Glutamatergic neuron (in vitro differentiated cells): ENCODE measurements around the gene LRRC39. TPM values are rescaled to one million over a fixed set of nuclear protein-coding genes. Genes with fewer than 3 reads are reported as not detected.

Experiments
- DNase-seq: peaks from one replicate; pipeline ENCODE4 v3.0.0; 2022
- H3K27ac Mint-ChIP-seq: one replicate; pipeline ENCODE4 v1.8.0; 2020; ENCODE audit warnings: mild to moderate bottlenecking, mixed read lengths, inconsistent platforms; ENCODE audit not compliant: unreplicated experiment
- H3K27me3 Mint-ChIP-seq: one replicate; pipeline ENCODE4 v1.8.0; 2020; ENCODE audit warnings: mild to moderate bottlenecking, moderate library complexity, mixed read lengths, inconsistent platforms; ENCODE audit not compliant: unreplicated experiment
- H3K36me3 Mint-ChIP-seq: one replicate; pipeline ENCODE4 v1.8.0; 2020; ENCODE audit warnings: mild to moderate bottlenecking, mixed read lengths, inconsistent platforms; ENCODE audit not compliant: unreplicated experiment
- H3K4me1 Mint-ChIP-seq: one replicate; pipeline ENCODE4 v1.8.0; 2020; ENCODE audit warnings: mild to moderate bottlenecking, low read depth, mixed read lengths, inconsistent platforms; ENCODE audit not compliant: unreplicated experiment
- H3K4me3 Mint-ChIP-seq: one replicate; pipeline ENCODE4 v1.8.0; 2020; ENCODE audit warnings: mild to moderate bottlenecking, mixed read lengths, inconsistent platforms; ENCODE audit not compliant: unreplicated experiment
- H3K9me3 Mint-ChIP-seq: one replicate; pipeline ENCODE4 v1.8.0; 2020; ENCODE audit warnings: mild to moderate bottlenecking, moderate library complexity, mixed read lengths, inconsistent platforms; ENCODE audit not compliant: unreplicated experiment
- total RNA-seq: library from RNA; stranded (reverse); fragmentation: NEBNext Ultra II Directional; extraction: Animal tissue kit (Norgen Biotek cat#: 25700); gene quantifications from one replicate; pipeline ENCODE4 v1.2.1, GENCODE V29; 2021; ENCODE audit not compliant: unreplicated experiment
- TF ChIP-seq, protein P1 (sequence below): fragments of 200-600 bp; sonication (generic); IDR thresholded peaks from one replicate; pipeline ENCODE4 v1.5.0; 2021; ENCODE audit not compliant: partially characterized antibody, unreplicated experiment

LRRC39 gene
- total RNA-seq, 1 donor from 2014 or later, result 2.1 TPM

DNA sequence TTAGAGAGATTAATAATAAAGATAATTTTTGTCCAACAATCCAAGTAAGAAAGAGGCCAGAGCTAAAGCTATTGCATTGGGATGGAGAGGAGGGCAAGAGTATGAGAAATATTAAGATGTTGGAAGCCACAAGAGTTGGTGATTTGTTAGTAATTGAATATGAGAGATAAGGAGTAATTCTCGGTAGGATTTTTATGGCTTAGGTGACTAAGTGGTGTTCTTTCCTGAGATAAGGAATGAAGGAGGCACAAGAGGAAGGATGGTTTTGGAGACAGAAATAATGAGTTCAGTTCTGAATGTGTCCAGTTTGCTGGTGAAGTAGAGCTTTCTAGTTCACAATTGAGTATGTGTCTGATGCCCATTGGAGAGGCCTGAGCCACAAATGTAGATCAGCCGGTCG, 35.7 kb downstream of the LRRC39 start:
- no peak overlapping the region for H3K4me3 Mint-ChIP-seq
- H3K4me1 Mint-ChIP-seq, result no peaks in the 10 kb centered on the region
- H3K27me3 Mint-ChIP-seq, result no peaks in the 10 kb centered on the region
- H3K27ac Mint-ChIP-seq, result no peak overlapping the region
- H3K36me3 Mint-ChIP-seq, result no peaks in the 10 kb centered on the region
- TF ChIP-seq, protein P1, sequence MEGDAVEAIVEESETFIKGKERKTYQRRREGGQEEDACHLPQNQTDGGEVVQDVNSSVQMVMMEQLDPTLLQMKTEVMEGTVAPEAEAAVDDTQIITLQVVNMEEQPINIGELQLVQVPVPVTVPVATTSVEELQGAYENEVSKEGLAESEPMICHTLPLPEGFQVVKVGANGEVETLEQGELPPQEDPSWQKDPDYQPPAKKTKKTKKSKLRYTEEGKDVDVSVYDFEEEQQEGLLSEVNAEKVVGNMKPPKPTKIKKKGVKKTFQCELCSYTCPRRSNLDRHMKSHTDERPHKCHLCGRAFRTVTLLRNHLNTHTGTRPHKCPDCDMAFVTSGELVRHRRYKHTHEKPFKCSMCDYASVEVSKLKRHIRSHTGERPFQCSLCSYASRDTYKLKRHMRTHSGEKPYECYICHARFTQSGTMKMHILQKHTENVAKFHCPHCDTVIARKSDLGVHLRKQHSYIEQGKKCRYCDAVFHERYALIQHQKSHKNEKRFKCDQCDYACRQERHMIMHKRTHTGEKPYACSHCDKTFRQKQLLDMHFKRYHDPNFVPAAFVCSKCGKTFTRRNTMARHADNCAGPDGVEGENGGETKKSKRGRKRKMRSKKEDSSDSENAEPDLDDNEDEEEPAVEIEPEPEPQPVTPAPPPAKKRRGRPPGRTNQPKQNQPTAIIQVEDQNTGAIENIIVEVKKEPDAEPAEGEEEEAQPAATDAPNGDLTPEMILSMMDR, result no peak
- no peak for DNase-seq
- no peaks in the 10 kb centered on the region for H3K9me3 Mint-ChIP-seq

DNA sequence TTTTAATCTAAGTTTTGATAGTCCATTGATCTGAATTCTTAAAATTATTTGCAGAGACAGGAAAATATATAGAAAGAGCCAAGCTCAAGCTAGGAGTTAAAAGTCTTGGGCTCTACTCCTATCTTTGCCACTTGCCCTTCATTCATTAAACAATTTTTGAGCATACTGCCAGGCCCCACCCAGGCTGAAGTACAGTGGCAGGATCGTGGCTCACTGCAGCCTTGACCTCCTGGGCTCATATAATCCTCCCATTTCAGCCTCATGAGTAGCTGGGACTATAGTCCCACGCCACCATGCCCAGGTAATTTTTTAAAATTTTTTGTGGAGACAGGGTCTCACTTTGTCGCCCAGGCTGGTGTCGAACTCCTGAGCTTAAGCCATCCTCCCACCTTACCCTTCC, 36.9 kb downstream of the LRRC39 start:
- H3K36me3 Mint-ChIP-seq, result no peaks in the 10 kb centered on the region
- no peak for DNase-seq
- H3K9me3 Mint-ChIP-seq, result no peaks in the 10 kb centered on the region
- H3K27me3 Mint-ChIP-seq, result no peaks in the 10 kb centered on the region
- no peak overlapping the region for H3K4me3 Mint-ChIP-seq
- TF ChIP-seq, protein P1, result no peak
- H3K27ac Mint-ChIP-seq, result no peak overlapping the region
- H3K4me1 Mint-ChIP-seq, result no peaks in the 10 kb centered on the region

DNA sequence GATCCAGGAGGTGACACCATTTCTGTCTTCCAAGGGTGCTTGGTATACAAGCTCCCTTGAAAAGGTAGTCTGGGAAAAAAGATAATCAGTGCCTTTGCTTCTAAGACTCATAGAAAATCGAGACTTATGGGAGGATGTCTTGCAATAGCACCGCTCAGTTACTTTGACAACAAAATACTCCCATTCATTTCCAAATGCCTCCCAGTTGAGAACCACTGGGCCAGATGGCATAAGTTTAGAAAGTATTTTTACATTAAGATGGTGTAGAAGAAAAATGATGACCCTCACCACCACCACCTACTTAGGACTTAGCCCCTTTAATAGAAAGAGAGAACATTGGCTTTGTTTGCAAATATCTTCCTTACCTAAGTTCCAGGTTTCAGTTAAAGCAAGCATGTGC, 40.5 kb downstream of the LRRC39 start:
- H3K27me3 Mint-ChIP-seq, result peaks cover 3% of the 10 kb centered on the region
- no peak overlapping the region for H3K27ac Mint-ChIP-seq
- no peak for DNase-seq
- H3K4me1 Mint-ChIP-seq, result no peaks in the 10 kb centered on the region
- no peak overlapping the region for H3K4me3 Mint-ChIP-seq
- no peaks in the 10 kb centered on the region for H3K36me3 Mint-ChIP-seq
- H3K9me3 Mint-ChIP-seq, result peaks cover 4% of the 10 kb centered on the region
- TF ChIP-seq, protein P1, result no peak

DNA sequence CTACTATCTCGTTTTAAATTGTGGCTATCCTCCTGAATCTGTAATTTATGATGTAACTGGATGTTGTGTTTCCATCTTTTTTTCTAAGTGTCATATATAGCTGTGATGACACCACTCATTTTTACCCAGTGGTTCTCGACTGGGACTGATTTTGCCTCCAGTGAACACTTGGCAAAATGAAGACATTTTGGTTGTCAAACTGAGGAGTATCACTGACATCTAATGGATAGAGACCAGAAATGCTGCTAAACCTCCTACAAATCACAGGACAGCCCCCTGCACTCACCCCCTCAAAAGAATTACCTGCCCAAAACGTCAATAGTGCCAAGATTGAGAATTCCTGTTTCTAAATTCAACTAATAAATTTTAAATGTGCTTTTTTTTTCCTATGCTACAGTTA, 43.2 kb downstream of the LRRC39 start:
- H3K27me3 Mint-ChIP-seq, result peaks cover 3% of the 10 kb centered on the region
- DNase-seq, result no peak
- no peaks in the 10 kb centered on the region for H3K36me3 Mint-ChIP-seq
- H3K4me3 Mint-ChIP-seq, result no peak overlapping the region
- no peak overlapping the region for H3K27ac Mint-ChIP-seq
- H3K4me1 Mint-ChIP-seq, result no peaks in the 10 kb centered on the region
- TF ChIP-seq, protein P1, result no peak
- peaks cover 4% of the 10 kb centered on the region for H3K9me3 Mint-ChIP-seq

DNA sequence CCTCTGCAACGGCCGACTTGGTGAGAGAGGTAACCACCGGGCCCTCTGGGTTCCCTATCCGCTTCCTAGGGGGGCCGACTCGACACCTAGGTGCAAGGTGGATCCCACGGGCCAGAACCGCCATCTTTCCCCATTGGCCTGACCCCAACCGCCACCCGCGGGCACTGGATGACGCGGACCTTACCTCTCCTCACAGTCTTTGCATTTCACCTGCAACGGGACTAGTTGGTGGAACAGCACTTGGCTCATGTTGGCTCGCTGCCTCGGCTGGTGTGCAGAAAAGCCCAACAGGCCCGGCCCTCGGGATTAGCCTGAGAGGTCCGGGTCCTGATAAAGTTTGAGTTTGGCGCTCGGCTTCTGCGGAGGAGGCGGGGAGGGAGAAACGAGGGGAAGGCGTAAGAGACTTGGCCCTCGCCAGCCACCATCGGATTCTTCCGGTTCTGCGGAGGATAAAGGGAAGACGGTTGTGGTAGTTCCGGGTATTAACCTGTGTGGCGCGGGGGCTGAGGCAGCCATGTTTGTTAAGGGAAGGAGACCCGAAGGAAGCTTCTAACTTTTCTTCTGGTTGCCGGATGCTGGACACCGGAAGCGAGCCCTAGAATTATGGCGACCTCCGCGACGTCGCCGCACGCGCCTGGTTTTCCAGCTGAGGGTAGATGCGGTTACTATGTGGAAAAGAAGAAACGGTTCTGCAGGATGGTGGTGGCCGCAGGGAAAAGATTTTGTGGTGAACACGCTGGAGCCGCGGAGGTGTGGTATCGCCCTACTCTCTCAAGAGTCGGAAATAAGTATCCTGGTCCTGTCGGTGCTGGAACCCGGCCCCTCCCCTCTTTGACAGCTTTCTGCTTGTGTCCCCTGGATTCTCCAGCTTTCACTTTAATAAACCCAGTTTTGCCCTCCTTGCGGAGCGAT, 45.2 kb downstream of the LRRC39 start, which contains the start of the genes SASS6 and TRMT13:
SASS6 (minus strand) TSS at position 365 of the 912 bp plus-strand sequence; CDS start at position 249, 116 bp downstream.
TRMT13 (plus strand) TSS at position 598 of the 912 bp plus-strand sequence; CDS start at position 604, 6 bp downstream.
- H3K9me3 Mint-ChIP-seq, result peaks cover 4% of the 10 kb centered on the region
- TF ChIP-seq, protein P1, result no peak
- H3K27ac Mint-ChIP-seq, result peak within 1 kb of the TSS; percentile 80
- H3K4me1 Mint-ChIP-seq, result no peaks in the 10 kb centered on the region
- H3K36me3 Mint-ChIP-seq, result no peaks in the 10 kb centered on the region
- peak; percentile 93 for DNase-seq
- H3K4me3 Mint-ChIP-seq, result peak within 1 kb of the TSS; percentile 96
- peaks cover 3% of the 10 kb centered on the region for H3K27me3 Mint-ChIP-seq
